Esophagus muscularis mucosa (tissue), 4 donors: ENCODE data around the gene MTHFD2L. TPM values are rescaled to one million over a fixed set of nuclear protein-coding genes. Genes with fewer than 3 reads are reported as not detected.
A peak's percentile ranks its signal among the peaks of the same experiment; 100 is the strongest.

Experiments
- DNase-seq: peaks from one replicate; pipeline ENCODE4 v3.0.0-alpha.2; 2017; ENCODE audit errors: extremely low spot score
- H3K27ac ChIP-seq, 4 donors: fragments of 200-600 bp; sonication (generic); replicated peaks in 1 of 4; 1 replicate in 3 of 4; 2 replicates in 1 of 4; pipeline ENCODE4 v1.5.1; 2016 to 2019; ENCODE audit warnings: mild to moderate bottlenecking in 1 of 4
- H3K27me3 ChIP-seq, 4 donors: fragments of 200-600 bp; sonication (generic); one replicate each; pipeline versions ENCODE4 v1.5.1 to v1.6.0; 2016 to 2019
- H3K36me3 ChIP-seq, 4 donors: fragments of 200-600 bp; sonication (generic); one replicate each; pipeline ENCODE4 v1.5.1; 2016 to 2019
- H3K4me1 ChIP-seq, 4 donors: fragments of 200-600 bp; sonication (generic); one replicate each; pipeline ENCODE4 v1.5.1; 2016 to 2019
- H3K4me3 ChIP-seq, 4 donors: fragments of 200-600 bp; sonication (generic); 1 replicate in 2 of 4; 2 replicates in 2 of 4; pipeline ENCODE4 v1.5.1; 2016 to 2019; ENCODE audit warnings: mild to moderate bottlenecking in 4 of 4, moderate library complexity in 1 of 4
- H3K9me3 ChIP-seq, 4 donors: fragments of 200-600 bp; sonication (generic); 1 replicate in 3 of 4; 2 replicates in 1 of 4; pipeline ENCODE4 v1.5.1; 2016 to 2019
- CTCF ChIP-seq, 3 experiments: fragments of 200-600 bp in 2 of 3; fragments of 450-650 bp in 1 of 3; sonication (generic) in 2 of 3; IDR thresholded peaks; one replicate each; pipeline ENCODE4 v1.5.1; 2017 to 2019; ENCODE audit warnings: antibody characterized with exemption in 3 of 3, mild to moderate bottlenecking in 2 of 3, moderate library complexity in 1 of 3
- EP300 ChIP-seq: sonication (generic); formaldehyde crosslinking; IDR thresholded peaks from one replicate; pipeline ENCODE4 v1.6.1; 2017; ENCODE audit warnings: antibody characterized with exemption
- POLR2A ChIP-seq: fragments of 450-650 bp; IDR thresholded peaks from one replicate; pipeline ENCODE4 v1.6.1; 2017; ENCODE audit warnings: antibody characterized with exemption, moderate library complexity, mild to moderate bottlenecking, low read depth
- POLR2AphosphoS5 ChIP-seq, 2 donors: sonication (generic); formaldehyde crosslinking; IDR thresholded peaks; one replicate each; pipeline ENCODE4 v1.6.1; 2017; ENCODE audit warnings: antibody characterized with exemption in 2 of 2
- WGBS: methylation state at CpG from one replicate; pipeline ENCODE4 v1.1.5; 2018; 5-methylcytosine and 5-hydroxymethylcytosine counted together
- intact Hi-C: fragments of 100-400 bp; cut with DNase I; formaldehyde crosslinking; loops from one replicate; pipeline ENCODE4 v1.15.1; 2023
- total RNA-seq, 4 donors: library from RNA; depleted of rRNA; stranded (reverse); fragments of >200 nt; gene quantifications; one replicate each; pipeline versions ENCODE4 v1.1.0 to v1.2.1, GENCODE V29; 2016

The MTHFD2L gene
- total RNA-seq, 4 donors from 2014 or later = 10.2 to 23.7 (median 19.2) TPM

DNA sequence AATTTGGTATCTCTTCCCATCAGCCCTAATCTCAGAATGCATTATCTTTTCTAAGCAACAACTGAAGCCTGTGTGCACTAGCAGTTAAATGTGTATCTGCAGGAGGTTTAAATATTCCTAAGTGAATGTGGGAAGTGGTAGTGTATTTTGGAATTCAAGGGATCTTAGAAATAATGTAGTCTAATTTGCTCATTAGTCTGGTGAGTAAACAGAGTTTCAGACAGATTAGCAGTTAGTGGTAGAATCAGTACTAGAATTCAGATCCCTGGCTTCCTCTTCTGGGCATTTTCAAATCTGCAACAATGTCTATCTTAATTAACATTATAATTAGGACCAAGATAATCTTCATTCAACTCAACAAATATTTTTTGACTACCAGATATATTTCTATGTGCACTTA, 47.2 kb upstream of the MTHFD2L start:
- intact Hi-C loops = no loop called here
- Histone ChIP-seq H3K27me3 (no peaks in the 10 kb centered on the region), H3K4me1 (peaks cover 16 to 29% (median 20%) of the 10 kb centered on the region in 4 donors), H3K36me3 (no peaks in the 10 kb centered on the region), H3K9me3 (no peaks in the 10 kb centered on the region), H3K4me3 (no peak overlapping the region), H3K27ac (peak overlapping the region in 2 of 4 donors; percentile 46 to 47)
- TF ChIP-seq POLR2AphosphoS5 (IDR thresholded peaks at IDR 0.05) = no peak
- TF ChIP-seq POLR2A = no peak
- no peak for TF ChIP-seq CTCF (IDR thresholded peaks at IDR 0.05)
- TF ChIP-seq EP300 = no peak
- no peak for DNase-seq

DNA sequence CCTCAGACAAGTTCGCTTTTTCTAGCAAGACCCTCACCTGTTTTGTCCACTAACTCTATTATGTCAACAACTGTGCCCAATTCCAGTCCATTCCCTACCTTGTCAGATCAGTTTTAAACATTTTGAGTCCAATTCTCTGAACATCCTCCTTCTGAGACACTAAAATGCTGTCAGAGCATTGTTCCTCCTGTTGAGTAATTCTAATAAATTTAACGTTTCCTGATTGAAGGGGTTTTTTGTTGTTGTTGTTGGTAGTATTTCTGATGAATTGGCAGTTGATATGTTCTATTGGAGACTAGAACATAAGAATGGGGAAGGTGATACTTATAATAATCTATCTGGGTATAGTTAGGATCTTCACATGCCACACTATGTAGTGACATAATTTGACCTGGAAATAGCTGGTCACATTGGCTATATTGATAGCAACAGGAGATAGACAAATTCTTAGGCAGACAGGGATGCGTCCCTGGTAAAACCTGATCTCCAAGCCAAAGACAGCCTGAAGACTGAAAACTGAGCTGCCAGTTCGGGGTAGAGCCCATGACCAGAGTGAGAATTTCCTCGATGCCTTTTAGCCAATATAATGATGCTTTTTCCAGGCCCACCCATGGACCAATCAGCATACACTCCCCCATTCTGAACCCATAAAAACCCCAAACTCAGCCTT, 46.5 kb upstream of the MTHFD2L start:
- TF ChIP-seq EP300 (no peak), POLR2A (no peak), POLR2AphosphoS5 (IDR thresholded peaks at IDR 0.05) (no peak), CTCF (IDR thresholded peaks at IDR 0.05) (no peak)
- Histone ChIP-seq H3K4me1 (peaks cover 15 to 27% (median 22%) of the 10 kb centered on the region in 4 donors), H3K27me3 (no peaks in the 10 kb centered on the region), H3K4me3 (no peak overlapping the region), H3K36me3 (no peaks in the 10 kb centered on the region), H3K27ac (peak overlapping the region in 3 of 4 donors; percentile 5 to 50 (median 28)), H3K9me3 (no peaks in the 10 kb centered on the region)
- intact Hi-C loops = no loop called here
- WGBS = 93% methylated on average over 5 of the region's 5 CpGs
- DNase-seq = no peak

GRCh38 chr4:74111990-74112389, 45.9 kb upstream of the MTHFD2L start:
- 83% methylated on average over 5 of the region's 5 CpGs for WGBS
- intact Hi-C loops = no loop called here
- no peak for TF ChIP-seq EP300
- peak; percentile 43 to 49 for TF ChIP-seq POLR2AphosphoS5 (IDR thresholded peaks at IDR 0.05)
- no peak for TF ChIP-seq POLR2A
- TF ChIP-seq CTCF (IDR thresholded peaks at IDR 0.05) = no peak
- Histone ChIP-seq H3K27ac (peak overlapping the region in 3 of 4 donors; percentile 5 to 50 (median 33)), H3K36me3 (no peaks in the 10 kb centered on the region), H3K9me3 (no peaks in the 10 kb centered on the region), H3K4me3 (no peak overlapping the region), H3K4me1 (peaks cover 20 to 33% (median 27%) of the 10 kb centered on the region in 4 donors), H3K27me3 (no peaks in the 10 kb centered on the region)
- DNase-seq = no peak

GRCh38 chr4:74112399-74113105, 45.4 kb upstream of the MTHFD2L start:
- peaks cover 26 to 38% (median 32%) of the 10 kb centered on the region in 4 donors for H3K4me1 ChIP-seq
- H3K4me3 ChIP-seq = no peak overlapping the region
- no peaks in the 10 kb centered on the region for H3K36me3 ChIP-seq
- no peaks in the 10 kb centered on the region for H3K27me3 ChIP-seq
- DNase-seq = no peak
- TF ChIP-seq EP300 = no peak
- TF ChIP-seq CTCF (IDR thresholded peaks at IDR 0.05) = no peak
- no peak for TF ChIP-seq POLR2A
- no peak for TF ChIP-seq POLR2AphosphoS5 (IDR thresholded peaks at IDR 0.05)
- intact Hi-C loops = no loop called here
- WGBS = 82% methylated on average over 3 of the region's 3 CpGs
- H3K27ac ChIP-seq = peak overlapping the region in 2 of 4 donors; percentile 33 to 37
- no peaks in the 10 kb centered on the region for H3K9me3 ChIP-seq
